Smooth muscle cell (in vitro differentiated cells): ENCODE results near the gene ELP6. TPM values are rescaled to one million over a fixed set of nuclear protein-coding genes. Genes with fewer than 3 reads are reported as not detected.

Source experiments
- DNase-seq: peaks from one replicate; lab custom pipeline; 2025; ENCODE audit not compliant: unreplicated experiment; lab: John Stamatoyannopoulos, UW
- H2AFZ ChIP-seq: fragments of 200-600 bp; sonication (generic); 2 replicates; pipeline ENCODE4 v1.6.0; 2016; ENCODE audit warnings: antibody characterized with exemption, low read depth, mild to moderate bottlenecking
- H3F3A ChIP-seq: fragments of 200-600 bp; sonication (generic); 2 replicates; pipeline ENCODE4 v1.6.0; 2017; ENCODE audit warnings: antibody characterized with exemption, low read depth
- H3K27ac ChIP-seq: fragments of 200-600 bp; sonication (generic); 2 replicates; pipeline ENCODE4 v1.5.1; 2016; ENCODE audit warnings: low read depth, mild to moderate bottlenecking
- H3K27me3 ChIP-seq: fragments of 200-600 bp; sonication (generic); 2 replicates; pipeline ENCODE4 v1.6.1; 2016; ENCODE audit warnings: low read depth, mild to moderate bottlenecking
- H3K36me3 ChIP-seq: fragments of 200-600 bp; sonication (generic); 2 replicates; pipeline ENCODE4 v1.5.1; 2016; ENCODE audit warnings: low read depth
- H3K4me1 ChIP-seq: fragments of 200-600 bp; sonication (generic); 2 replicates; pipeline ENCODE4 v1.5.1; 2016; ENCODE audit warnings: low read depth
- H3K4me2 ChIP-seq: fragments of 200-600 bp; sonication (generic); 2 replicates; pipeline ENCODE4 v1.6.0; 2016; ENCODE audit warnings: mild to moderate bottlenecking
- H3K4me3 ChIP-seq: fragments of 200-600 bp; sonication (generic); 2 replicates; pipeline ENCODE4 v1.5.1; 2016; ENCODE audit warnings: mild to moderate bottlenecking
- H3K79me2 ChIP-seq: fragments of 200-600 bp; sonication (generic); 2 replicates; pipeline ENCODE4 v1.6.0; 2016; ENCODE audit warnings: low read depth, mild to moderate bottlenecking
- H3K9ac ChIP-seq: fragments of 200-600 bp; sonication (generic); 2 replicates; pipeline ENCODE4 v1.6.0; 2016; ENCODE audit warnings: low read depth
- H3K9me3 ChIP-seq: fragments of 200-600 bp; sonication (generic); replicated peaks from 2 replicates; pipeline ENCODE4 v1.5.1; 2016; ENCODE audit warnings: low read depth
- H4K20me1 ChIP-seq: fragments of 200-600 bp; sonication (generic); 2 replicates; pipeline ENCODE4 v1.6.0; 2016; ENCODE audit warnings: low read depth
- WGBS: methylation state at CpG from one replicate; pipeline ENCODE4 v1.1.7; 2016; ENCODE audit warnings: low lambda C conversion rate; 5-methylcytosine and 5-hydroxymethylcytosine counted together
- polyA plus RNA-seq: library from polyadenylated mRNA; unstranded; fragments of >200 nt; fragmentation: Nextera tagmentation; extraction: Ambion mirVana; gene quantifications from 2 replicates; pipeline ENCODE4 v1.2.1, GENCODE V29; 2016
- total RNA-seq: library from RNA; depleted of rRNA; stranded (reverse); fragments of >200 nt; gene quantifications from 2 replicates; pipeline ENCODE4 v1.2.3, GENCODE V29; 2014
- TF ChIP-seq, protein P1 (sequence below): fragments of 200-600 bp; sonication (generic); IDR thresholded peaks from 2 replicates; pipeline ENCODE4 v1.5.1; 2017; ENCODE audit warnings: borderline replicate concordance, mild to moderate bottlenecking, antibody characterized with exemption; ENCODE audit not compliant: insufficient read depth, poor library complexity, severe bottlenecking

Gene ELP6
- total and polyA plus RNA-seq, 2 experiments from 2014 or later = 25.5 to 41.5 TPM

DNA sequence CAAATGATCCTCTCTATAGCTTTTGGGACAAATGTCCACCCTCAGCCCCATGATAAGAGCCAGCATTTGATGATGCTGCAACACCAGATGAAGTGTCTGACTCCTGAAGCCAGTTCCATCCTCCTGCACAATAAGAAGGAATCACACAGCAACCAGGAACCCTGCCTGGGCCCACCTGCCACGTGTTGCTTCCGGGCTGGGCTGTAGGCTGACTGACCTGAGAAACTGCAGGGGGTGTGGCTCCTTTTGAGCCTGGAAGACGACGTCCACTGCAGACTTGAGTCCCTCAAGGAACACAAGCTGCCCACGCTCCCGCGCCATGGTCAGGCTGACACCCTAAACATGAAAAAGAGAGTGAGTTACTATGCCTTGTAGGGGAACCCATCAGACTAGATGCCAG lies 9.4 kb downstream of the ELP6 start:
- H3K27ac ChIP-seq = no peak overlapping the region
- H3K4me3 ChIP-seq = no peak overlapping the region
- no peak overlapping the region for H3K4me2 ChIP-seq
- H3K9me3 ChIP-seq = no peaks in the 10 kb centered on the region
- H3K9ac ChIP-seq = no peak overlapping the region
- H3K4me1 ChIP-seq = no peaks in the 10 kb centered on the region
- H4K20me1 ChIP-seq = no peaks in the 10 kb centered on the region
- TF ChIP-seq, protein P1, sequence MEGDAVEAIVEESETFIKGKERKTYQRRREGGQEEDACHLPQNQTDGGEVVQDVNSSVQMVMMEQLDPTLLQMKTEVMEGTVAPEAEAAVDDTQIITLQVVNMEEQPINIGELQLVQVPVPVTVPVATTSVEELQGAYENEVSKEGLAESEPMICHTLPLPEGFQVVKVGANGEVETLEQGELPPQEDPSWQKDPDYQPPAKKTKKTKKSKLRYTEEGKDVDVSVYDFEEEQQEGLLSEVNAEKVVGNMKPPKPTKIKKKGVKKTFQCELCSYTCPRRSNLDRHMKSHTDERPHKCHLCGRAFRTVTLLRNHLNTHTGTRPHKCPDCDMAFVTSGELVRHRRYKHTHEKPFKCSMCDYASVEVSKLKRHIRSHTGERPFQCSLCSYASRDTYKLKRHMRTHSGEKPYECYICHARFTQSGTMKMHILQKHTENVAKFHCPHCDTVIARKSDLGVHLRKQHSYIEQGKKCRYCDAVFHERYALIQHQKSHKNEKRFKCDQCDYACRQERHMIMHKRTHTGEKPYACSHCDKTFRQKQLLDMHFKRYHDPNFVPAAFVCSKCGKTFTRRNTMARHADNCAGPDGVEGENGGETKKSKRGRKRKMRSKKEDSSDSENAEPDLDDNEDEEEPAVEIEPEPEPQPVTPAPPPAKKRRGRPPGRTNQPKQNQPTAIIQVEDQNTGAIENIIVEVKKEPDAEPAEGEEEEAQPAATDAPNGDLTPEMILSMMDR = no peak
- no peaks in the 10 kb centered on the region for H3F3A ChIP-seq
- no peaks in the 10 kb centered on the region for H3K79me2 ChIP-seq
- H3K36me3 ChIP-seq = peaks cover 6% of the 10 kb centered on the region
- no peak overlapping the region for H2AFZ ChIP-seq
- no peak for DNase-seq
- H3K27me3 ChIP-seq = no peaks in the 10 kb centered on the region
- 93% methylated on average over 7 of the region's 7 CpGs for WGBS

DNA sequence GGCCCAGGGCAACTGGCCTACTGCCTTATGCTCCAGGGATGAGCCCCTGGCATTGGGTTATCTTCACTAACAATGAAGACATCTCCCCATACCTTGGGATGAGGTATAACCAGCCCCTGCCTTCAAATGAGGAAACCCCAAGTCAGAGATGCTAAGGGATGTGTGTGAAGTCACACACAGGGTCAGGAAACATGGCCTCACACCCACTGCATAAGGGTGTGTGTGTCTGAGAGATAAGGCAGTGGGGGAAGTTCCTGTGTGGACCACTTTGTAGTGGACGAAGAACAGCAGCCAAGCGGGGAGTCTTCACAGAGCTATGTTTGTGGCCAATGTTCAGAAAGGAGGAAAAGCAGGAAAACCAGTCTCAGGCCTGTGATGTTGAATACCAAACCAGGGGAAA lies 10.5 kb downstream of the ELP6 start:
- no peaks in the 10 kb centered on the region for H3K27me3 ChIP-seq
- no peak overlapping the region for H3K4me2 ChIP-seq
- no peak for DNase-seq
- no peak overlapping the region for H3K27ac ChIP-seq
- no peak overlapping the region for H3K9ac ChIP-seq
- H2AFZ ChIP-seq = no peak overlapping the region
- H3K36me3 ChIP-seq = peaks cover 6% of the 10 kb centered on the region
- no peaks in the 10 kb centered on the region for H3F3A ChIP-seq
- TF ChIP-seq, protein P1 = no peak
- H4K20me1 ChIP-seq = no peaks in the 10 kb centered on the region
- 95% methylated on average over 2 of the region's 2 CpGs for WGBS
- H3K4me3 ChIP-seq = no peak overlapping the region
- no peaks in the 10 kb centered on the region for H3K79me2 ChIP-seq
- H3K4me1 ChIP-seq = no peaks in the 10 kb centered on the region
- H3K9me3 ChIP-seq = no peaks in the 10 kb centered on the region

DNA sequence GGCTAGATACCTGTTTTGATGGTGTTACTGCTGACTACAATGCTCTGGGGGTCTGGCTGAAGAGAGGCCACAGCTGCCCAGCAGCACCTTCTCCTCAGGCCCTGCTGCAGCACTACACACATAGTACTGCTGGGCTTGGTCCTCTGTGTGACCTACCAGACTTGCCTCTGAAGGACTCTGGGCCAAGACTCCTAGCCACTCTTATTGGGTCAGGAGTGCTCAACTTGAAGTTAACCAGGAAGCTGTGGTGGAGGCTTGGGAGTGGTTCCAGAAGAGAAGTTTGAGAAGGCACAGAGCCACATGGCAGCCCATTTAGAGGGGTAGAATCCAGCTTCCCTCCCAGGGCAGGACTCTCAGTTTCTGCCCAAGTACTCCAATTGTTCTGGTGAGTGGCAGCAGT lies 16.6 kb downstream of the ELP6 start:
- Histone ChIP-seq H3K79me2 (no peaks in the 10 kb centered on the region), H3K4me1 (no peaks in the 10 kb centered on the region), H3K4me3 (no peak overlapping the region), H3K9me3 (no peaks in the 10 kb centered on the region), H3K36me3 (peaks cover 6% of the 10 kb centered on the region), H3K27ac (no peak overlapping the region), H3K9ac (no peak overlapping the region), H2AFZ (no peak overlapping the region), H3K4me2 (no peak overlapping the region), H3K27me3 (no peaks in the 10 kb centered on the region), H3F3A (no peaks in the 10 kb centered on the region), H4K20me1 (no peaks in the 10 kb centered on the region)
- TF ChIP-seq, protein P1 = no peak
- DNase-seq = no peak

DNA sequence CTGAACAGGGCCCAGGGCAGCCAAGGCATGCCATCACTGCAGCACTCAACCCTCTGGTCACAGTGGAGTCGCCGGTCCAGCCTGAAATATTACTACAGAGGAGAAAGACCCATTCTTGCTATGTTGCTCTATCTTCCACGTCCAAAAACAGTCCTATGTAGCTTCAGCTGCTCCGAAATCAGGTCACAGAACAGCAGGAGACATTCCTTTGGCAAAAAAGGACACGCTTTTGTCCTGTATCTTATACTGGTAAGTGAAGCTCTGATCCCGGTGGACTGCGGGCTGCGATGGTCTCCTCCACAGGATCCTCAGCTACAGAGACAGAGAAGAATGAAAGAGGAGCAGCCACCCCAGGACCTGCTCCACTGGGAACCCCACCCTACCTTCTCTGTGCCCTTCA lies 17.6 kb downstream of the ELP6 start:
- H3F3A ChIP-seq = no peaks in the 10 kb centered on the region
- no peak overlapping the region for H2AFZ ChIP-seq
- TF ChIP-seq, protein P1 = no peak
- DNase-seq = no peak
- no peak overlapping the region for H3K4me3 ChIP-seq
- peaks cover 6% of the 10 kb centered on the region for H3K36me3 ChIP-seq
- H3K27ac ChIP-seq = no peak overlapping the region
- no peaks in the 10 kb centered on the region for H3K27me3 ChIP-seq
- no peaks in the 10 kb centered on the region for H3K4me1 ChIP-seq
- H3K4me2 ChIP-seq = no peak overlapping the region
- H3K9ac ChIP-seq = no peak overlapping the region
- over 99% methylated on average over 8 of the region's 8 CpGs for WGBS
- H3K9me3 ChIP-seq = no peaks in the 10 kb centered on the region
- H3K79me2 ChIP-seq = no peaks in the 10 kb centered on the region
- no peaks in the 10 kb centered on the region for H4K20me1 ChIP-seq
